Nephron progenitor cell (in vitro differentiated cells): Measurements from ENCODE around the gene CTNNBL1.

Experiments
- DNase-seq: peaks from one replicate; pipeline ENCODE4 v3.0.0; 2021
- H3K27ac Mint-ChIP-seq: 2 replicates; pipeline ENCODE4 v1.8.0; 2021; ENCODE audit warnings: mild to moderate bottlenecking, moderate library complexity, mixed read lengths
- H3K27me3 Mint-ChIP-seq: 2 replicates; pipeline ENCODE4 v1.8.0; 2021; ENCODE audit warnings: mild to moderate bottlenecking, low read depth, mixed read lengths; ENCODE audit not compliant: poor library complexity
- H3K36me3 Mint-ChIP-seq: 2 replicates; pipeline ENCODE4 v1.8.0; 2021; ENCODE audit warnings: low read depth, mixed read lengths
- H3K4me1 Mint-ChIP-seq: 2 replicates; pipeline ENCODE4 v1.8.0; 2021; ENCODE audit warnings: mixed read lengths
- H3K4me3 Mint-ChIP-seq: 2 replicates; pipeline ENCODE4 v1.8.0; 2021; ENCODE audit warnings: mild to moderate bottlenecking, moderate library complexity, mixed read lengths
- H3K9me3 Mint-ChIP-seq: 2 replicates; pipeline ENCODE4 v1.8.0; 2021; ENCODE audit warnings: mild to moderate bottlenecking, moderate library complexity, mixed read lengths
- CTCF ChIP-seq: fragments of 200-600 bp; sonication (generic); IDR thresholded peaks from 2 replicates; pipeline ENCODE4 v1.5.0; 2021; ENCODE audit warnings: antibody characterized with exemption

Gene CTNNBL1

GRCh38 chr20:37919389-37920040 lies 225.7 kb downstream of the CTNNBL1 start:
- TF ChIP-seq CTCF, result no peak
- Mint-ChIP-seq H3K27me3 (peaks cover 4% of the 10 kb centered on the region), H3K4me3 (no peak overlapping the region), H3K27ac (no peak overlapping the region), H3K4me1 (peaks cover 51% of the 10 kb centered on the region), H3K36me3 (no peaks in the 10 kb centered on the region), H3K9me3 (no peaks in the 10 kb centered on the region)
- no peak for DNase-seq

- TF ChIP-seq CTCF, result no peak
- no peak overlapping the region for H3K27ac Mint-ChIP-seq
- no peak for DNase-seq
- no peaks in the 10 kb centered on the region for H3K36me3 Mint-ChIP-seq
- no peaks in the 10 kb centered on the region for H3K9me3 Mint-ChIP-seq
- peaks cover 4% of the 10 kb centered on the region for H3K27me3 Mint-ChIP-seq
- H3K4me1 Mint-ChIP-seq, result peaks cover 44% of the 10 kb centered on the region
- no peak overlapping the region for H3K4me3 Mint-ChIP-seq
Measured at GRCh38 chr20:37920270-37920669, 226.4 kb downstream of the CTNNBL1 start.

- H3K27me3 Mint-ChIP-seq, result peaks cover 5% of the 10 kb centered on the region
- H3K36me3 Mint-ChIP-seq, result no peaks in the 10 kb centered on the region
- H3K4me3 Mint-ChIP-seq, result no peak overlapping the region
- peaks cover 42% of the 10 kb centered on the region for H3K4me1 Mint-ChIP-seq
- no peaks in the 10 kb centered on the region for H3K9me3 Mint-ChIP-seq
- H3K27ac Mint-ChIP-seq, result no peak overlapping the region
- no peak for TF ChIP-seq CTCF
- no peak for DNase-seq
Measured at GRCh38 chr20:37920679-37921322, 227.0 kb downstream of the CTNNBL1 start.

- Mint-ChIP-seq H3K27ac (no peak overlapping the region), H3K4me1 (peaks cover 35% of the 10 kb centered on the region), H3K36me3 (no peaks in the 10 kb centered on the region), H3K9me3 (no peaks in the 10 kb centered on the region), H3K4me3 (no peak overlapping the region), H3K27me3 (peaks cover 7% of the 10 kb centered on the region)
- no peak for DNase-seq
- TF ChIP-seq CTCF, result no peak
Measured at GRCh38 chr20:37921341-37921929, 227.6 kb downstream of the CTNNBL1 start.
